Activated B cell treated with CpG ODN at 0.5 μM for 24 hours (primary cell): Measurements from ENCODE around the gene CMC1. TPM values are rescaled to one million over a fixed set of nuclear protein-coding genes. Genes with fewer than 3 reads are reported as not detected.

ENCODE experiments used
- ATAC-seq: fragments of 200-7000 bp; cut with Tn5 transposase; one replicate; pipeline ENCODE4 v1.10.0; 2021; ENCODE audit warnings: low read depth, mild to moderate bottlenecking, moderate library complexity
- CTCF ChIA-PET: fragments of 350-600 bp; sonication (Branson Sonifier 250); formaldehyde crosslinking; loops from one replicate; lab custom pipeline; 2021; ENCODE audit warnings: antibody characterized with exemption; lab: Charles Lee
- POLR2A ChIA-PET: fragments of 350-600 bp; sonication (Branson Sonifier 250); formaldehyde crosslinking; loops from one replicate; lab custom pipeline; 2021; ENCODE audit warnings: antibody characterized with exemption; lab: Charles Lee
- DNase-seq: peaks from one replicate; pipeline ENCODE4 v3.0.0; 2022
- H3K27ac Mint-ChIP-seq: one replicate; pipeline ENCODE4 v1.8.0; 2020; ENCODE audit warnings: mixed read lengths
- H3K27me3 Mint-ChIP-seq: one replicate; pipeline ENCODE4 v1.8.0; 2021; ENCODE audit warnings: mixed read lengths
- H3K36me3 Mint-ChIP-seq: one replicate; pipeline ENCODE4 v1.8.0; 2021; ENCODE audit warnings: low read depth, mixed read lengths
- H3K4me1 Mint-ChIP-seq: one replicate; pipeline ENCODE4 v1.8.0; 2021; ENCODE audit warnings: mixed read lengths
- H3K4me3 Mint-ChIP-seq: one replicate; pipeline ENCODE4 v1.8.0; 2020; ENCODE audit warnings: mild to moderate bottlenecking, mixed read lengths
- H3K9me3 Mint-ChIP-seq: one replicate; pipeline ENCODE4 v1.8.0; 2020; ENCODE audit warnings: mixed read lengths
- CTCF ChIP-seq: fragments of 200-600 bp; IDR thresholded peaks from one replicate; pipeline ENCODE4 v1.8.0; 2022; ENCODE audit warnings: antibody characterized with exemption, mild to moderate bottlenecking
- intact Hi-C: fragments of 100-400 bp; cut with micrococcal nuclease; formaldehyde crosslinking; loops from one replicate; pipeline ENCODE4 v1.15.1; 2024
- total RNA-seq: library from RNA; stranded (reverse); gene quantifications from 2 replicates; pipeline ENCODE4 v1.2.3, GENCODE V29; 2022

CMC1 gene
- total RNA-seq, 1 donor from 2014 or later = 14.2 TPM

GRCh38 chr3:28294667-28295413 is 53.4 kb downstream of the CMC1 start:
- Mint-ChIP-seq H3K27me3 (no peaks in the 10 kb centered on the region), H3K9me3 (peaks cover 2% of the 10 kb centered on the region), H3K36me3 (peaks cover 20% of the 10 kb centered on the region), H3K4me3 (no peak overlapping the region), H3K4me1 (peaks cover 2% of the 10 kb centered on the region), H3K27ac (no peak overlapping the region)
- CTCF ChIA-PET = no interaction called here
- POLR2A ChIA-PET = no interaction called here
- ATAC-seq (no peak), DNase-seq (no peak)
- TF ChIP-seq CTCF = no peak
- intact Hi-C loops = no loop called here

- intact Hi-C loops = no loop called here
- CTCF ChIA-PET = no interaction called here
- ATAC-seq (no peak), DNase-seq (no peak)
- Mint-ChIP-seq H3K27ac (no peak overlapping the region), H3K27me3 (no peaks in the 10 kb centered on the region), H3K36me3 (peaks cover 14% of the 10 kb centered on the region), H3K4me3 (no peak overlapping the region), H3K4me1 (peaks cover 2% of the 10 kb centered on the region), H3K9me3 (no peaks in the 10 kb centered on the region)
- TF ChIP-seq CTCF = no peak
- POLR2A ChIA-PET = no interaction called here
These were observed 54.6 kb downstream of the CMC1 start for GRCh38 chr3:28295898-28296490.

GRCh38 chr3:28299705-28300104 is 58.3 kb downstream of the CMC1 start:
- no peaks in the 10 kb centered on the region for H3K27me3 Mint-ChIP-seq
- no peak overlapping the region for H3K4me3 Mint-ChIP-seq
- no peak overlapping the region for H3K27ac Mint-ChIP-seq
- peaks cover 4% of the 10 kb centered on the region for H3K36me3 Mint-ChIP-seq
- ChIA-PET POLR2A (no interaction called here), CTCF (no interaction called here)
- H3K4me1 Mint-ChIP-seq = peaks cover 2% of the 10 kb centered on the region
- no peaks in the 10 kb centered on the region for H3K9me3 Mint-ChIP-seq
- TF ChIP-seq CTCF = no peak
- DNase-seq = no peak
- ATAC-seq = no peak
- intact Hi-C loops = no loop called here

- Mint-ChIP-seq H3K36me3 (peaks cover 4% of the 10 kb centered on the region), H3K4me1 (peaks cover 2% of the 10 kb centered on the region), H3K27ac (no peak overlapping the region), H3K9me3 (no peaks in the 10 kb centered on the region), H3K27me3 (no peaks in the 10 kb centered on the region), H3K4me3 (no peak overlapping the region)
- POLR2A ChIA-PET = no interaction called here
- no peak for DNase-seq
- no peak for ATAC-seq
- intact Hi-C loops = no loop called here
- no peak for TF ChIP-seq CTCF
- CTCF ChIA-PET = no interaction called here
These were observed 59.0 kb downstream of the CMC1 start for GRCh38 chr3:28300345-28300962.

- Mint-ChIP-seq H3K36me3 (peaks cover 4% of the 10 kb centered on the region), H3K27ac (no peak overlapping the region), H3K4me3 (no peak overlapping the region), H3K27me3 (no peaks in the 10 kb centered on the region), H3K4me1 (no peaks in the 10 kb centered on the region), H3K9me3 (no peaks in the 10 kb centered on the region)
- DNase-seq = no peak
- TF ChIP-seq CTCF = no peak
- POLR2A ChIA-PET = no interaction called here
- intact Hi-C loops = no loop called here
- ATAC-seq = no peak
- CTCF ChIA-PET = no interaction called here
These were observed 60.3 kb downstream of the CMC1 start for GRCh38 chr3:28301688-28302087.
